GM21529 (cell line): ENCODE results near the gene NCBP2.

ENCODE experiments used
- ATAC-seq: cut with Tn5 transposase; IDR thresholded peaks from one replicate; pipeline ENCODE4 v1.9.1; 2021; ENCODE audit not compliant: unreplicated experiment

NCBP2 gene

GRCh38 chr3:196941729-196942225 lies 551 bp downstream of the NCBP2 start:
- ATAC-seq = peak; percentile 35

GRCh38 chr3:196938576-196938975 lies 3.8 kb downstream of the NCBP2 start:
- ATAC-seq = no peak

GRCh38 chr3:196938124-196938523 lies 4.2 kb downstream of the NCBP2 start:
- ATAC-seq = no peak

GRCh38 chr3:196936288-196936687 lies 6.0 kb downstream of the NCBP2 start:
- no peak for ATAC-seq

GRCh38 chr3:196932600-196932999 lies 9.7 kb downstream of the NCBP2 start:
- ATAC-seq = no peak

- peak; percentile 74 for ATAC-seq
Observed at GRCh38 chr3:196931828-196932587, 10.3 kb downstream of the NCBP2 start.

GRCh38 chr3:196931157-196931556 lies 11.2 kb downstream of the NCBP2 start:
- ATAC-seq = no peak

- no peak for ATAC-seq
Observed at GRCh38 chr3:196927571-196928453, 14.5 kb downstream of the NCBP2 start.

GRCh38 chr3:196920733-196921132 lies 21.6 kb downstream of the NCBP2 start:
- ATAC-seq = no peak

GRCh38 chr3:196918968-196919367 lies 23.4 kb downstream of the NCBP2 start:
- no peak for ATAC-seq

- no peak for ATAC-seq
Observed at GRCh38 chr3:196916995-196917394, 25.3 kb downstream of the NCBP2 start.

GRCh38 chr3:196916221-196916620 lies 26.1 kb downstream of the NCBP2 start:
- no peak for ATAC-seq

- ATAC-seq = no peak
Observed at GRCh38 chr3:196915375-196915774, 27.0 kb downstream of the NCBP2 start.

GRCh38 chr3:196914866-196915265 lies 27.5 kb downstream of the NCBP2 start:
- no peak for ATAC-seq

GRCh38 chr3:196903740-196904139 lies 38.6 kb downstream of the NCBP2 start:
- ATAC-seq = no peak

GRCh38 chr3:196902296-196902695 lies 40.0 kb downstream of the NCBP2 start:
- no peak for ATAC-seq

GRCh38 chr3:196901768-196902167 lies 40.6 kb downstream of the NCBP2 start:
- no peak for ATAC-seq

GRCh38 chr3:196896229-196896628 lies 46.1 kb downstream of the NCBP2 start:
- ATAC-seq = no peak

- no peak for ATAC-seq
Observed at GRCh38 chr3:196894557-196895295, 47.6 kb downstream of the NCBP2 start.

GRCh38 chr3:196889844-196890708 lies 52.3 kb downstream of the NCBP2 start:
- no peak for ATAC-seq
